ENCODE results near the gene ARHGDIB.
A peak's percentile ranks its signal among the peaks of the same experiment; 100 is the strongest.

The ARHGDIB gene

DNA sequence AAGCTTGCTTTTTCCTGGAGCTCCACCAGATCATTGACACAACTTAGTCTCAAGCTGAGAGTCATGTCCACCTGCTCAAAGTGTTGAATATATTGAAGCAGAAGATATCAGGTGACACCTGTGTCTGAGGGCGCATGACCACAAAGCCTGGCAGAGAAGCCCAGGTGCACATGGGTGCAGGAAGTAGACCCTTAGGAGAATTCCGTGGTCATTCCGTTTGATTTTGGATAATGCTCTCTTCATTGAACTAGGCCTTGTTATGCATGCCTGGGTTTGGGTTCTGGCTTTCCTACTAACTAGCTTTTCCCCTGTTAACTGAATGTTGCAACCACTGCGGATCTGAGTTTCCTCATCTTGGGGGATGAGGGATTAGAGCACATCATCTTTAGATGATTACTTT is 7.1 kb downstream of the ARHGDIB start:
- DNase-seq: peak; percentile 48

DNA sequence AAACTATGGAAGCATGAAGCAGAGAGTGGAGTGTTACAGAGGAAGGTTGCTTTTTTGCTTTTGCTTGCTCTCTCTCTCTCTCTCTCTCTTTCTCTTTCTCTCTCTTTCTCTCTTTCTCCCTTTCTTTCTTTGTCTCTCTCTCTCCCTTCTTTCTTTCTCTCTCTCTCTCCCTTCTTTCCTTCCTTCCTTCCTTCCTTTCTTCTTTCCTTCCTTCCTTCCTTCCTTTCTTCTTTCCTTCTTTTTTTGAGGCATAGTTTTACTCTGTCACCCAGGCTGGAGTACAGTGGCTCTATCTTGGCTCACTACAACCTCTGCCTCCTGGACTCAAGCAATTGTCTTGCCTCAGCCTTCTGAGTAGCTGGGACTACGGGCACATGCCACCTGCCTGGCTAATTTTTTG is 7.6 kb downstream of the ARHGDIB start:
- DNase-seq: no peak

DNA sequence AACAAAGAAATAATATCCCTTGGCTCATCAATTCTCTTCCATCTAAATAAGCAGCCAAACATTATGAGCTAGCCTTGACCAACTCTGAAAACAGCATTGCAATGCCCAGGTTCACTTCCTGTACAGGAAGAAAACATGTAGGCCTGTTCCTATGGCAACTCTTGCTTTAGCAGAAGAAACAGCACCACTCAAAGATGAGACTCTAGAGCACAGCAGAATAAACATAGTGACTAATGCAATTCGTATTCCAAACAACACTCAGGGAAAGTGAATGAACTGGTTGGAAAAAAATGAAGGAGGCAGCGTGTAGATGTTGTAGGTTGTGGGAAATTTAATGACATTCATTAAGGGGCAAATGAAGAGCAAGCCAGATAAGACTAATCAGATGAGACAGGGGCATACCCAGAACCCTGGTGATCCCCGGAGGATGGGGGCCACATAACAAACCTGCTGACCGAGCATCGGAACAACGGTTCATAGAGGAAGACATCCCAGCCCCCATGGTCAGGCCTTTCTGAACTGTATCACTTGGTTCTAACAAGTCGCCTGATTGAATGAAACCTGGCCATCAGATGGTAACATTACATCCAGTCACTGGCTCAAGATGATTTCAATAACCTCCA is 9.0 kb downstream of the ARHGDIB start:
- peak; percentile 88 for DNase-seq

DNA sequence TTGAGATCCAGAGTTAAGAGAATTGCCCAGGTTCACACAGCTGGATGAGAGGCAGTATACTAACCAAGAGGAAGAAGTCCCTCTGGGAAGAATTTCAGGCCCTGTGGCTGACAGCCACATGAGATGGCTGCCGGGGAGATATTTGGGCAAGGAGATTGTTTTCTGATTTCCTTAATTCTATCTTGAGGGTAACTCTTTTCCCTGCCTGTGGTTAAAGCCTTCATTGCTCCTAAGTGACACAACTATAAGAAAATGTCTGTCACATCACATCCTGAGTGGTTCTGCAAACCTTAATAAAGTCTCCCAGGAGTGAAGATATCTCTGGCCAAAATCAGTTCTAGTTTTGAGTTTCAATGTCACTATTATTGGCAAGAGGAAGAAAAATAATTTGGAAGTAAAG is 9.6 kb downstream of the ARHGDIB start:
- DNase-seq: no peak

DNA sequence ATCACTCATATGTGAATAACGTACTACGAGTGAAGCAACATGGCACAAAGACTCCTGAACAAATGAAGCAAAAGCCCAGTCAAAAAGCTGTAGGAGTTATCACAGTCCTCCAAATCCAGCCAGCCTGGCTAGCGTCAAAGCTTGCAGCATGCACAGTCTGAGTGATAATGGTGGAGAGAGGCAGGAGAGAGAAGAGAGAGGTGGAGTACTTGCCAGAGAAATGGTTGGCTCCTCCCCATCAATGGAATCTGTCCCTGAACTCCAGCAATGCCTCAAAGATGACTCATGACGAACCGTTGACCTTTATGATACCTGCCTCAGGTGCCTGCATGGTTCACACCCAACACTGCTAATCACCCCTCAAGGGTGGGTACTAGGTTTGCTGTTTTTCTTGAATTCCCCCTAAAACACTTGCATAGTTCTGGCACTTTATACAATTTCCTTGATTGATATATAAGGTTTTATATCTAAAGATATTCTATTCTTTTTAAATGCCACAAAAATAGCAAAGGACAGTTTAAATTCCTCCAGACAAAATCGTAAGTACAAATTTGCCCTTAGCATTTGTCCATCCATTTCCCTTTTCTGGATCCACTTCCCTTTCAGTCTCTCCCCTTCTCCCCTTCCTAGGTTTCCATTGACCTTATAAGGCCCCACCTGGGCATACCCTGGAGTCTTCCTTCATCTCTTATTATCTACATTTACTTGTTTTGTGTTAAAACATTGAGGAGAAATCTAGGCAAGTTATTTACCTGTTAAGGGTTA is 10.2 kb downstream of the ARHGDIB start:
- DNase-seq: peak; percentile 47

DNA sequence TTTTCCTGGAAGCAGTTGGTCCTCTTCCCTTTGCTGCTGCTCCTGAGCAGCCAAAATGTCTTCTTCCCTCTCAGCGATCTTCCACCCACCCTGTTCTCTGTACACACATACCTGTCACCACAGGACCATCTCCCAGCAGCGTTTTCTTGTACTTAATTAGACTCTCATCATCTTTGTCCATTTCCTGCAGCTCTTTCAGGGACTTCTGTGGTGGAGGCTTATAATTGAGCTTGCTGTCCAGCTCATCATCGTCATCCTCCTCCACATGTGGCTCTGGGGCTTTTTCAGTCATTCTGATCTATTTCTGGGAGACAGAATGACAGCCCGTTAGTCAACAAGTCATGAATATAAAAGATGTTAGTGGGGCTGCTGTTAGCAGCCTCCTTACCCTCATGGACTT is 11.0 kb downstream of the ARHGDIB start:
- DNase-seq: peak; percentile 29

DNA sequence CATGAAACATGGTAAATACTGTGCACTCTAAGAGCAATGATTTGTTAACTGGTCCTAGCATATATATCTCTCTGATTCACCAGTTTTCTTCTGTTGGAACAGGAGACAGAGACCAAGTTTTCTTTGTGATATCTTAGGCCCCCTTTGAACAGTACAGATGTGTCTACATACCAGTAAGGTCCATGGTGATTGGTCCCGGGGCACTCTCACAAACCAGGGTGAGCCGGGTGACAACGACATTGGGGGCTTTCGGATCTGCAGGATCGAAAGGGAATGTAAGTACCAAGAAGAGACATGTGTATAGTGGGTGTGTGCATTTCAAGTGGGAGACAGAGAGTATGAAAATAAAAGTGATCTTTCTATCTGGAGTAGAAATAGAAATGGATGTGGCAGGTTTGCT is 11.8 kb downstream of the ARHGDIB start:
- DNase-seq: peak; percentile 36

DNA sequence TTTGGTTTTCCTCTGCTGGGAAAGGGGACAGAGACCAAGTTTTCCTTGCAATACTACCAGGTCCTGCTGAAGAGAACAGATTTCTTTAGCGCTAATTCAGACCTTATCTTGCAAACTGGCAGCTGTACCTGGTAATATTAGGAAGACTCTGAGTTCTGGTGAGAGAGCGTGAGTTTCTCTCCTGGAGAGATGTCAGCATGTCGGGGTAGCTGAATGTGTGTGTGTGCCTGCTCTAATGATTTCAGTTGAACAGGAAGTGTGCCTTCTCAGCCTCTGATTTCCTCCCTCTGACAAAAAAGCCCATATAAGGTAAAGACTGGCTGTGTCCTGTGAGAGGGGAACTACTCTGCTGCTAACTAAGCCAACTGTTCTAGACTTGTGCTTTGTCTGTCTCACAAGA is 12.7 kb downstream of the ARHGDIB start:
- peak; percentile 89 for DNase-seq

DNA sequence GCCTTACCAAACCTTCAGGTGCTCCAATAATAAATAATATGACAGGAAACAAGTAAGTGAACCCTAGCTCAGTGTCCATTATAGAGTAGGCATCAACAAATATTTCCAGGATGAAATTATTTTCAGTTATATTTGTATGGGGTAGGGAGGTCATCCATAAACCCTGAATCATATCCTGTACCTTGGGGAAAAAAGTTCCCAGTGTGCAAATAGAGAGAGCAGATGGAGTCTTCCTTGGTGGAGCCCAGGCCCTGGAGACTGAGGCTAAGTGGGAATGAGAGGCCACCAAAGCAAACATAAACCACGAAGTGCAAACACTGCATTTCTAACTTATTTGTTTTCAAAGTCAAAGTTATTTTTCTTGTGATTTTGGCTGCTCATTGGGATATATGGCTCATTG is 14.5 kb downstream of the ARHGDIB start:
- no peak for DNase-seq

DNA sequence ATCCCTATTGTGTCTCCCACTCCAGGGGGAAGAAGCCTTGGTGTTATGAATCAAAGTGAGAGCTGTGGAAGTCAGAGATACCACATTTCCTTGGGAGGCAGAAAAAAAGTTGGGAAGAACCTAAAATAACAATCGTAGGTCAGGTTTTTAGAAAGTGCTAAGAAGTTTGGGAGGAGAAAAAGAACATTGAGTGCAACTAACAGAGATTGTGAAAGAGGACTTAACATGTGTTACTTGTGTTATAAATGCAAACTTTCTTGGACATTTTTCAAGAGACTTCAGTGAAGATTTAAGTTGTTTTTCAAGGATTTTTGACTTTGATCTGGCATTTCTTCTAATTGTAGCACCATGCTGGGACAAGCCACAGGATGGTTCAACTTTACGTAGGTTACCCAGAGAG is 15.2 kb downstream of the ARHGDIB start:
- no peak for DNase-seq

DNA sequence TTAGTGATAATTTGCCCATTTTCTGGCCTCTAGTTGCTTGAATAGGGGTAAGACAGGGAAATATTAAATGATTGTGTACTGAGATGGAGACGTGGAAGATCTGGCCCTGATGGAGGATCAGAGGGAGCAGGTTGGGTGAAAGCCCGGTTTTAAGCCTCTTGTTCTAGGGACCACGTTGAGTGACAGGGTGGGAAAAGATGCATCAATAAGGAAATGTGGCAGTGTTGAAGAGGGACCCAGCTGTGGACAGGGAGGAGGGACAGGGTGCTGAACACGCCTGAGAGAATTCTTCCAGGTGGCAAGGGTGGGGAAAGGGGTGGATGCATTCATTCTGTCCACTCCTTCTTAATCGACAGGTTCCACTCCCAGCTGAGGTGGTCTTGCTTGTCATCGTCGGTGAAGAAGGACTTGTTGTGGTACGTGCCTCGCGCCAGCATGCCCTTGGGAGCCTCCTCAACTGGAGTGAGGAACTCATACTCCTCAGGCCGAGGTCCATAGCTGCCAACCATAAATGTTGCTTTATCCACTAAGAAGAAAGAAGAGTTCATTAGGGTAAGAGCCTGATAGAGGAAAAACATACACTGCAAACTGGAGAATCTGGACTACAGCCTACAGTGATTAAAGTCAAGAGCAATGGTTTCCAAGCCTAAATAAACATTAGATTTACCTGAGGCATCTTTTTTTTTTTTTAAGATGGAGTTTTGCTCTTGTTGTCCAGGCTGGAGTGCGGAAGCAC is 19.0 kb downstream of the ARHGDIB start:
- DNase-seq: no peak

DNA sequence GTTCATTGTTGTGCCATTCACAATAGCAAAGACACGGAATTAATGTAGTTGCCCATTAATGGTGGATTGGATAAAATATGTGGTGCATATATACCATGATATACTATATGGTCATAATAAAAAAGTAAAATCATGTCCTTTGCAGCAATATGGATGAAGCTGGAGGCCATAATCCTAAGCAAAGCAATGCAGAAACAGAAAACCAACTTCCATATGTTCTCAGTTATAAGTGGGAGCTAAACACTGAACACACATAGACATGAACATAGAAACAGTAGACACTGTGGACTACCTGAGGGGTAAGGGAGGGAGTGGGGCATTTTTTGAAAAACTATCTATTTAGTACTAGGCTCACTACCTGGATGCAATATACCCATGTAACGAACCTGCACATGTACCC is 20.0 kb downstream of the ARHGDIB start:
- DNase-seq: no peak

DNA sequence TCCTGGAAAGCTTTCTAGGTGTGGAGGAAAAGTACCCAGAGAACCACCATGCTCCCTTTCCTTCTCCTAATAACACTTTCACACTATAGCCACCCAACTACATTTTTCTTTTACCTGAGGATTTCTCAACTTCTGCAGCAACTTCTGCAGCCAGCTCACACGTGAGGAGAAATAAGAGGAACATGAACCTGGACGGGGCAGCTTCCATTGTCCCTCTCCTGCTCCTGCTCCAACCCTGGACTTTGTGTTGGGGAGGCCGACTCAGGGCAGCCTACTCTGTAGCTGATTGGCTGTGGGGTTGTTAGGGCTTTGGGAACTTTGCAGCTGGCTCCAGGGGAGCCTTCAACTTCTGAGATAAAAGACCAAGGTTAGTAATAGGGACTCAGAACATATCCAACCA is 23.1 kb downstream of the ARHGDIB start, which contains the start of gene ERP27:
ERP27 (minus strand) TSS at position 237 of the 400 bp plus-strand sequence; CDS start at position 208, 29 bp downstream.
- DNase-seq: no peak

DNA sequence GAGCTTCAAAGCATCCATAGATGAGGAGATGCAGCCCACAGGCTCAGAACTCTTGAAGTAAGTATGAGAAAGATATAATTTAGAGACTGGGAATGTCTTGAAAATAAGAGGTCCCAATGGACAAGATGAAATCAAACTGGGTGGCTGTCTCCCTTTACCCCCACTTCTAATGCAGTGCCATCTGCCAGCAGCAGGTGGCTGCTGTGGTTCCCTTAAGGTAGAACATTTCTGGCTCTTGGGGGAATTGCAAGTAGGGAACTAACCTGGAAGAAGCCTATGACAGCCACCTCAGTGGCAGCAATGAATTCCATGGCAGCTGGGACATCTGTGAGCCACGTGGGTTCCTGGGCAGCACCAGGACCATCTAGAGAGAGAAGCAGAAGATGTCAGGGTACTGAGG is 23.7 kb downstream of the ARHGDIB start:
- DNase-seq: peak; percentile 50

DNA sequence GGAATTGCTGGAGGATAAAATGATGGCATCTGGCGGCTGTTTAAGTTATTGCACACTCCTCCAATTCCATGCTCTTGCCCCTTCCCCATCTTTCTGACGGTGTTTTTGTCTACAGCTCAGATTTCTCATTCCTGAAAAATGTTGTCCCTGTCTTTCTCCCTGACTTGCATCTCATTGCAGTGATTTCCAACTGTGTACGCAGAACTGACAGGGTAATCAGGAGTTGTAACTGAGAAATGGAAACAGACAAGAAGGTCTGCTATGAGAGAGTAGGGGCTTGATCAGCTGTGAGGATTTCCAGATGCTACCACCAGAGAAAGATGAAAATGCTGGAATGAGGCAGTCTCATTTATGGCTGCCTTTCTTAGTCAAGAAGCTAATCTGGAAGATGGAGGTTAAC is 24.4 kb downstream of the ARHGDIB start:
- DNase-seq: no peak

DNA sequence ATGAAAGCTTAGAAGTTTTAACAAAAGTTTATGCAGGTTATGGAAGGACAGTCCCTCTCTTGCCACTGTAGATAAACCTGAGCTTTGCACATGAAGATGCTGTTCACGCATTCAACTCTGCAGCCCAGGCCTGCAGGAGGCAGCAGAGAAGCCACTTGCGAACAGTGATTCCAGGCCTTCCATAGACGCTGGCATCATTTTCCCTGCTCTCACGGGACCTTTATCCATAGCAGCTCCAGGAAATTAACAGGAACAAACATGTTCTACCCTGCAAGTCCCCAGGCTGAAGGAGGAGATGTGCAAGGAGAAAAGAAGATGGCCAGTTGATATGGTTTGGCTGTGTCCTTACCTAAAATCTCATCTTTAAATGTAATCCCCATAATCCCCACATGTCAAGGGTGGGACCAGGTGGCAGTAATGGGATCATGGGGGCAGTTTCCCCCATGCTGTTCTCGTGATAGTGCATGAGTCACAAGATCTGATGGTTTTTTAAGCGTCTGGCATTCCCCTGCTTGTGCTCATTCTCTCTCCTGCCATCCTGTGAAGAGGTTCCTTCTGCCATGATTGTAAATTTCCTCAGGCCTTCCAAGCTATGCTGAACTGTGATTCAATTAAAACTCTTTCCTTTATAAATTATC is 25.1 kb downstream of the ARHGDIB start:
- peak; percentile 36 for DNase-seq

DNA sequence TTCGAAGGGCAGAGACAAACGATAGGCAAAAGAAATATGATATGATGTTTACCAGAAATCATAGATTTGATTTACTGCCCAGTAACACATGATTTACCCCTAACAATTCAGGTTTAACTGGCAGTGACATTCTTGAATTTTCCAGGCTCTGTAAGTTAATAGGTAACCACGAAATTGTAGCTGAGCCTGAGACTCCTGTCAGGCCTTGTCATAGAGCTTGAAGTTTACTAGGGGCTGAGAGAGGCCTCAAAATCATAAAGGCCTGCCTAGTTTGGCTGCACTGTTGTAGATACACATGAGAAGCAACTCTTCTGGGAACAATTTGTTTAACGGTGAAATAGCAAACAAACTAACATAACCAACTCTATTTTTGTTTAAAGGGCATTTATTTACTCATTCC is 26.4 kb downstream of the ARHGDIB start:
- no peak for DNase-seq

DNA sequence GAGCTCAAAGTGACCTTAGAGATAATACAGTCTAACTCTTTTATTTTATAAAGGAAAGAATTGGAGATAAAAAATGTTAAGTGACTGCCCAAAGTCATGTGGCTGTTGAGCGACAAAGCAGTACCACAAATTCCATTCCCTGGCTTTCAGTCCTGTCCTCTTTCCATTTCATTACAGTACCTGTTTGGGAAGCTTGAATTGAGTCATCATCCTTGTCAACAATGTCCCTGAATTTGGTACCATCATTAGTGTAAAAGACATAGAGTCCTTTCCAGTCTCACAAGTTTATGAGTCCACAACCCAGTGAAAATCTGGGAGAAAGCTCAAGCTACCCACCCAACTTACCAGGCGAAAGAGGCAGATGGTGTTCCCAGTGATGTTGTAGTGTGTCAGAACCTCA is 26.9 kb downstream of the ARHGDIB start:
- DNase-seq: no peak

DNA sequence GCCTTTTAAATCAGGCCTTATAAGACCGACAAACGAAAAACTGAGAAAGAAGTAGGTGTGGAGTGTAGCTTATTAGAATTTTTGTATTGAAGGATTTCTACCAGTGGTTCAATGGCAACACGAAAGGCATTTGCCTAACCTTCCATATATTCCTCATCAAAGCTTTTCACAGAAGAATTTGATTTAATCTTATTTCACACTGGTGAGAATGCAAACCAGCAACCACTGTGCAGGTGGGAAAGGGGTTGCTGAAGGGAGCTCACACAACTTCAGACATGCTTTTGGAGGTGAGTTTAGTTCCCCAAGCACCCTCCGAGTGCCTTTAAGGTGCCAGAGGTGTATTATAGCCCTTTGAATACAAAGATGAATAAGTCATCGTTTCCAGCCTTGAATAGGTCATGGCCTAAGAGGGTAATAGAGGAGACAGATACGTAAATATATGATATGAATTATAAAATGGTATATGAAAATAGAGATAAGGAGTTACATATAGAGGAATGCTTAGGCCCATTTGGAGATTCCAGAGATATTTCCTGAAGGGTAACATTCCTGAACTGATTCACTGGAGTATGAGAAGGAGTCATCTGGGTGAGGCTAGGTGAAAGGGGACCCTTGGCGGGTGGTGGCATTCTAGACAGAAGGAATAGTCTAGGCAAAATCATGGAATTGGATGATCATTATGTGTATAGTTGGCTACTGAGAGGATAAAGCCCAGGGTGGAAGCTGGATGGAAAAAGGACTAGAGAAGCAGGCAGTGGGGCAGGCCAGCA is 29.4 kb downstream of the ARHGDIB start:
- DNase-seq: no peak

DNA sequence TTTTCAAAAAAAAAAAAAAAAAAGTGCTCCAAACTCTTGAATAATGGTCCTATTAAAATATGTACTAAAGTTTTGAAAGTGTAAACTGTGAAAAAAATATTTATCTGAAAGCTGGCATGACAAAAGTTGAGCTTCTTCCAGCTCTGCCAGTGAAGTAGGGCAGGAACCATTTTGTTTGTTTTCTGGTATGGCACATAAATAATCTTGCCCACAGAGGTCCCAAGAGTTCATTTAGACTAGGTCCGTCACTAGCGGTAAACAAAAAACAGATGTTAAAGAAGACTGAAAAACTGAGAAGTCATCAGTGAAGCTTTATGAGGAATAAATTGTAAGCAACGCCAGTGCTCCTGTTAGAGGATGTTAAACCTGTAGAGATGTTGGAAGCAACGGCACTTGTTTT is 30.0 kb downstream of the ARHGDIB start:
- DNase-seq: no peak

DNA sequence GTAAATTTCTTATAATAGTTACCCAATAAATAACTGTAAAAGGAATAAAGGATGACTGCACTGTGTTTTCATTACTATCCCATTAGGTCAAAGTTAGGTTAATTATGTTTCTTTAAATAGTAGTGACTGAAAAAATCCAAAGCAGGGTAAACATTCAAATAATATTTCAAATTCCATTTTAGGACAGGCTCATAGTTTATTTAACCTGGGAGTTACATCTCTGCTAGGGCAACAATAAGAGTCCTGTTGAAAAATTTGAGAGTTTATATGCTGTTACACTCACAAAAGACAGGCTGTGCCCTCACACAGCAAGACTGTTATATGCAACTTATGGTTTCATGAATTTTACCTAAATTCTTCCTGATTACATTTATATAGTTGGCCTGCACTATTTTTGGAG is 31.1 kb downstream of the ARHGDIB start:
- no peak for DNase-seq

DNA sequence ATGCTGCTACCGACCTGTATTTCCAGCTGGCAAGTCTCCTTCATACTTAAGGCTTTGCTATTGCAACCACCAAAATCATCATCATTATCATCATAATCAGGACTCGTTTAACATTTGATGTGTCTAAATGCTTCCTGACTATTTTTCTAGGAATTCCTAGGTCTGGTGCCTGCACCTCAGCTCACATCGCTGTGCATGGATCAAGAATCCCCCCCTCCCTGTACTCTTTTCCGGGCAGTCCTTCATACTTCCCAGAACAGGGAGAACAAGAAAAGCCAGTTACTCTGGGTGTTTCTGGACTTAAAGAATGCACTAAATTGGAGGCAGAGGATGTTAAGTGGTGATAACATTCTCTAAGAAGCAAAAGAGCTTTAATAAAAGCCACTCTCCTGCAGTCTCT is 32.5 kb downstream of the ARHGDIB start:
- DNase-seq: no peak

DNA sequence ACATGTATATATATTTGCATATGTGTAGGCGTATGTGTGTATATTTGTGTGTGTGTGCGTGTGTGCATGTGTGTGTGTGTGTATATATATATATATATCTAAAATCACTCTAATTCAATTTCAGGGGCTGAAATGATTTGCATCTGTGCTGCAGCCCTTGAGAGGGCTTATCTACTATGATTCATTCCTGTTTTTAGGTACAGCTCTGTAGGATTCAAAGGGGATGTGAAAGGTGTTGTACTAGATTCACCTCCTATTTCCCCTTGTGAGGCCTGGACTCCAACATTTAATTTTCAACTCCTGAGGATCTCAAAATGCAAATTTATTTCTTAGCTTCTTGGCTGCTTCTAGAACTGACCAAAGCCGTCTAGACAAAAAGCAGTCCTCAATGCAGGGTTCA is 34.1 kb downstream of the ARHGDIB start:
- no peak for DNase-seq
